Muscle of leg (tissue), 16 donors: Measurements from ENCODE around the gene SLCO6A1. TPM values are rescaled to one million over a fixed set of nuclear protein-coding genes. Genes with fewer than 3 reads are reported as not detected.

Experiments used
- DNase-seq: peaks from one replicate; pipeline ENCODE4 v3.0.0; 2013
- H3K27ac ChIP-seq: one replicate; pipeline ENCODE4 v1.5.1; 2013; ENCODE audit warnings: mild to moderate bottlenecking, low read length, control low read depth
- H3K27me3 ChIP-seq: one replicate; pipeline ENCODE4 v1.6.1; 2013; ENCODE audit warnings: low read length; ENCODE audit not compliant: control insufficient read depth, insufficient read depth
- H3K36me3 ChIP-seq: one replicate; pipeline ENCODE4 v1.6.1; 2013; ENCODE audit warnings: low read length; ENCODE audit not compliant: control insufficient read depth, insufficient read depth
- H3K4me1 ChIP-seq: one replicate; pipeline ENCODE4 v1.6.1; 2013; ENCODE audit warnings: low read length; ENCODE audit not compliant: control insufficient read depth, insufficient read depth
- H3K4me3 ChIP-seq: one replicate; pipeline ENCODE4 v1.5.1; 2013; ENCODE audit warnings: low read length, control low read depth
- H3K9me3 ChIP-seq: replicated peaks from 2 replicates; pipeline ENCODE4 v1.6.1; 2013; ENCODE audit warnings: low read depth, low read length; ENCODE audit not compliant: control insufficient read depth
- WGBS: methylation state at CpG from one replicate; pipeline ENCODE4 v1.1.5; 2013; ENCODE audit warnings: missing lambda C conversion rate; ENCODE audit not compliant: insufficient coverage; 5-methylcytosine and 5-hydroxymethylcytosine counted together
- long read RNA-seq, 11 donors: transcript quantifications; one replicate each; lab custom pipeline, GENCODE V29; 2026
- polyA plus RNA-seq, 8 donors: library from polyadenylated mRNA; unstranded; fragments of 120-200 nt; gene quantifications; one replicate each; pipeline versions ENCODE4 v1.2.1 to v1.2.3, GENCODE V29; 2013; ENCODE audit warnings: inconsistent platforms in 1 of 8, low replicate concordance in 1 of 8; ENCODE audit not compliant: insufficient read length in 8 of 8, insufficient read depth in 1 of 8
- total RNA-seq: library from RNA; stranded (reverse); fragments of 120-200 nt; gene quantifications from one replicate; pipeline ENCODE4 v1.2.4, GENCODE V29; 2013

The SLCO6A1 gene
- total RNA-seq, result 0.31 TPM
- polyA plus RNA-seq, result under 1 TPM in 4 of 8 donors, not detected in 4; 0.30 to 0.61 (median 0.42) TPM
- long read RNA-seq, donor 1, result 0 reads
- long read RNA-seq, donor 2, result 0 reads
- long read RNA-seq, donor 3, result 0 reads
- long read RNA-seq, donor 4, result 0 reads
- long read RNA-seq, donor 5, result 0 reads
- long read RNA-seq, donor 6, result 0 reads
- long read RNA-seq, donor 7, result 0 reads
- long read RNA-seq, donor 8, result 0 reads
- long read RNA-seq, donor 9, result 0 reads
- long read RNA-seq, donor 10, result 0 reads
- long read RNA-seq, donor 11, result 0 reads

DNA sequence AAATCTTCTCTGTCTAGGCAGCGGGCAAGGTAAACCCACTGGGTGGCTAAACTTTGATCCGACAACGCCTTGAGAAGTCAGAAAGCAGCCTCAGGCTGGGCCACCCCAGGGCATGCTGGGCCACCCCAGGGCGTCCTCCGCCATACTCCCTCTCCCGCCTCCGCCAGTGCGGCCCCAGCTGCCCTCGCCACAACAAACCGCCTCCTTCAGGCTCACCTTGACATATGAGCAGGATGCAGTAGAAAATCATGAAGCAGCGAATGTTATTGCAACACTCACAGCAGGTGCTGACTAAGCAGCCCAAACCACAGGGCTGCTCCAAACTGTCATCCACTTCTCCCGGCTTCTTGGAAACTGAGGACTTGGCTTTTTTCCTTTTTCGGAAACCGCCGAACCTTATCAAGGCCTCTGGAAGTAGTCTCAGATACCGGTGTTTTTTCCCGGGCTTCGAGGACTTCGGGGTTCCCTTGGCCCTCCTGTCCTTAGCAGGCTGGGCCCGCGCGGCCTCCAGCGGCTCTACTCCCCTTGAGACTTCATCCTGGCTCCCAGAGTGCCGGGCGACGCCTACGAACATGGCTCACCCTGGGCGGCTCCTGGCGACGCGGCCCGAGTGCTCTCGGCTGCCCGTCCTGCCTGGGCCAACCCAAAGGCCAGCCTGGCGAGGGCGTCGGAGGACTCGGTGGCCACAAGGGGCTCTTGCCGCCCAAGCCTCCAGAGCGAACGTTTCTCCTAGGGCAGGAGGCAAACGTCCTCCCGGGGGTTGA, at the start of gene SLCO6A1:
Gene SLCO6A1, minus strand, starts transcription at position 731 of the 764 bp plus-strand sequence. Its CDS starts 157 bp downstream, at position 574.
- no peak for DNase-seq
- no peaks in the 10 kb centered on the region for H3K36me3 ChIP-seq
- no peak within 1 kb of the TSS for H3K4me3 ChIP-seq
- no peaks in the 10 kb centered on the region for H3K9me3 ChIP-seq
- WGBS, result 89% methylated on average over 42 of the region's 43 CpGs
- no peaks in the 10 kb centered on the region for H3K27me3 ChIP-seq
- no peak within 1 kb of the TSS for H3K27ac ChIP-seq
- no peaks in the 10 kb centered on the region for H3K4me1 ChIP-seq

- H3K4me3 ChIP-seq, result no peak overlapping the region
- peak; percentile 68 for DNase-seq
- H3K36me3 ChIP-seq, result no peaks in the 10 kb centered on the region
- no peaks in the 10 kb centered on the region for H3K27me3 ChIP-seq
- H3K27ac ChIP-seq, result no peak overlapping the region
- no peaks in the 10 kb centered on the region for H3K4me1 ChIP-seq
- WGBS, result no CpG with 5 or more reads among the region's 4 CpGs
- H3K9me3 ChIP-seq, result no peaks in the 10 kb centered on the region
Observed at GRCh38 chr5:102547141-102548035, 48.6 kb upstream of the SLCO6A1 start.

GRCh38 chr5:102545175-102545574, 46.4 kb upstream of the SLCO6A1 start:
- Histone ChIP-seq H3K4me1 (no peaks in the 10 kb centered on the region), H3K4me3 (no peak overlapping the region), H3K36me3 (no peaks in the 10 kb centered on the region), H3K27ac (no peak overlapping the region), H3K9me3 (no peaks in the 10 kb centered on the region), H3K27me3 (no peaks in the 10 kb centered on the region)
- WGBS, result 58% methylated on average over 4 of the region's 6 CpGs
- no peak for DNase-seq

- no CpG with 5 or more reads among the region's 1 CpG for WGBS
Observed at GRCh38 chr5:102542057-102542456, 43.3 kb upstream of the SLCO6A1 start.

DNA sequence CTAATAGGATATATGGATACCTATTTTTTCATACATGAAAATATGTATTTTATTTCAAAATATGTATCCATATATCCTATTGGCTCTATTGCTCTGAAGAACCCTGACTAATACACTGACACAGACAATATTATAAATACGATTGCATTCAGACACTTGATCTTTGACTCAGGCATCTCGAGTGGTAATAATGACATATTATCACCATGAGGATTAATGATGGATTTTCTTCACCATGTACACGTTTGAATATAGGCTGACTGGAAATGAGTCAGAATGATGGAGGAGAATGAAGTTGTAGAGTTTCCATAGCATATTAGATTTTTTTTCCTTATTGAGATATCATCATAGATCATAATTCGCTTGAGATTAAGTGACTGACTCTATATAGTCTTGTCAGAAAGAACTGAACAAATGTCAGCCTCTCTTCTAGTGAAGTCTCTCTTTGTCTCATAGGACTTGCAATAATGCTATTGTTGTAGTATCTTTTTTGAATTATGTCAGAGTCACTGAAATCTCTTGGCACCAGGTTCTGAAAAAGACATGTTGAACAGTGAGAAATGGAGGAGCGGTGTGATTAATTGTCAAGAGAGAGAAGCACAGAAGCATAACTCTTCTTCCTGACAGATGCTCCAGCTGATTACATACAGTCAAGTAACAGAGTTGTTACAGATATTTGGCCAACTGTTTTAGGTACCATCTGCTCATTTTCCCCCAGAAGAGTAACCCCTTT, 41.4 kb upstream of the SLCO6A1 start:
- DNase-seq, result no peak
- Histone ChIP-seq H3K27me3 (no peaks in the 10 kb centered on the region), H3K27ac (no peak overlapping the region), H3K4me3 (no peak overlapping the region), H3K36me3 (no peaks in the 10 kb centered on the region), H3K4me1 (no peaks in the 10 kb centered on the region), H3K9me3 (no peaks in the 10 kb centered on the region)
- whole genome bisulfite sequencing, result no CpG with 5 or more reads among the region's 5 CpGs

More at GRCh38 chr5:102542057-102542456, 43.3 kb upstream of the SLCO6A1 start:
- no peak for DNase-seq
- Histone ChIP-seq H3K4me1 (no peaks in the 10 kb centered on the region), H3K27ac (no peak overlapping the region), H3K27me3 (no peaks in the 10 kb centered on the region), H3K36me3 (no peaks in the 10 kb centered on the region), H3K4me3 (no peak overlapping the region), H3K9me3 (no peaks in the 10 kb centered on the region)

DNA sequence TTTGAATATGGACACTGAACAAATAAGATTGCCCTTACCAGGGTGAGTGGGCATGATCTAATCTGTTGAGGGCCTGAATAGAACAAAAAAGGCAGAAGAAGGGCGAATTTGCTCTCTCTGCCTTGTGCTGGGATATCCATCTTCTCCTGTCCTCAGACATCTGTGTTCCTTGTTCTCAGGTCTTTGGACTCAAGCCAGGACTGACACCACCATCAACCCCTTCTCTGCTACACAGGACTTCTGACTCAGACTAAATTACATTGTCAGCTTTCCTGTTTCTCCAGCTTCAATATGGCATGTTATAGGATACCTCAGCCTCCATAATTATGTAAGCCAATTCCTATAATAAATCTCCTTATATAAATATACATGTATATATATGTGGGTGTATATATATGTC, 40.8 kb upstream of the SLCO6A1 start:
- no peak overlapping the region for H3K4me3 ChIP-seq
- no peaks in the 10 kb centered on the region for H3K27me3 ChIP-seq
- H3K9me3 ChIP-seq, result no peaks in the 10 kb centered on the region
- H3K36me3 ChIP-seq, result no peaks in the 10 kb centered on the region
- no peaks in the 10 kb centered on the region for H3K4me1 ChIP-seq
- no CpG with 5 or more reads among the region's 1 CpG for WGBS
- no peak overlapping the region for H3K27ac ChIP-seq
- no peak for DNase-seq

DNA sequence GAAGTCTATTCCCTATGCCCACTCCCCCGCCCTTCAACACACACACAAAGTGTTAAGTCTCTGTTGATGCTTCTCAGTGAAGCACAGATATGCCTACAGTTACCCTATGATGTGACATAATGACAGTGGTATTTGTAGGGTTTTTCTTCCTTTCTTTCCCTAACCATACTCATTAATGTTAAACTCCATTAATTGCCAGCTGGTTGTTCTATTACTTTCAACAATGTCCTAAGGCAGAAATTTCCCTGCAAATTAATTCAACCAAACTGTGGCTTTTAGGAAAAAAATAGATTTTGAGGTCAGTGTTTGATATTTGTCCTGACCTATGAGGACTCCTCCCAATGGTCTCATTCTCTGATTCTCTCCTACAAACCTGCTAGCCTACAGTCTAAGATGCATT, 38.2 kb upstream of the SLCO6A1 start:
- Histone ChIP-seq H3K9me3 (no peaks in the 10 kb centered on the region), H3K27ac (no peak overlapping the region), H3K4me3 (no peak overlapping the region), H3K4me1 (no peaks in the 10 kb centered on the region), H3K36me3 (no peaks in the 10 kb centered on the region), H3K27me3 (no peaks in the 10 kb centered on the region)
- WGBS, result no CpG with 5 or more reads among the region's 1 CpG
- no peak for DNase-seq

DNA sequence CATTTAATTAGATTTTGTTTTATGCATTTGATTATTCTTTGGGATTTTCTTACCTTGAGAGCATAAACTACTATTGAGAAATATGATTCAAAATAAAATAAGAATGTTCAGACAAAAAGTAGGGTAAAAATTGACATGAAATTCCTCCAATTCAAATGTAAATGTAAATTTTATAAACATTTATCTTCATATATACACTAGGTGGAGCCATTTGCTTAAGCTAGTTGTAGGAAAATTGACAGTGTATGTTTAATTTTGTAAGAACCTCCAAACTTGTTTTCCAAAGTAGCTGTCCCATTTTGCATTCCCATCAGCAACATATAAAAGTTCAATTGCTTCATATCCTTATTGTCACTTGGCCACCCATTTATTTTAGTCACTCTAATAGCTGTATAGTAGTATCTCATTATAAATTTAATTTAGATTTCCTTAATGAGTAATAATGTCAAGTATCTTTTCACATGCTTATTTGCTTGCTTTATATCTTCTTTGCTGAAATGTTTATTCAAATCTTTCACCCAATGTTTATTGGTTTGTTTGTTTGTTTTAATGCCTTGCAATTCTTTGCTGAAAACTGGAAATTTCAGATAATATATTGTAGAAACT, 37.6 kb upstream of the SLCO6A1 start:
- no peaks in the 10 kb centered on the region for H3K36me3 ChIP-seq
- H3K4me3 ChIP-seq, result no peak overlapping the region
- peak; percentile 52 for DNase-seq
- no peaks in the 10 kb centered on the region for H3K9me3 ChIP-seq
- no peak overlapping the region for H3K27ac ChIP-seq
- H3K4me1 ChIP-seq, result peaks cover 2% of the 10 kb centered on the region
- no peaks in the 10 kb centered on the region for H3K27me3 ChIP-seq

DNA sequence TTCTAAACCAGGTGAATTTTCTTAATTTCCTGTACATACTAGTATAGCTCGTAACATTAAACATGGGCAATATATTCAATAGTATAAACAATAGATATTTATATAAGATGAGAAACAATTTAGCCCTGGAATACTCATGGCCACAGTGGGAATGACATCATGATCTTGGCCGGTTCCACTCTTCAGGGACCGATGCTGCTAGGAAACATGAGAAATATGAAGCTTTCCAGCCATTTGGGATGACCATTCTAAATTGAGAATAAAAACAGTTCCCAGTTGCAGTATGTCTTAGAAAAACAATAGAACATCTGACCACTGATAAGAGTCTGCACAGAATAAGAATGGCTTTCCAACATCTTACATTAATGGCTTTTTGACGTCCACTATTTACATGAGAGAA, 33.3 kb upstream of the SLCO6A1 start:
- peak; percentile 97 for DNase-seq
- H3K27ac ChIP-seq, result peak overlapping the region; percentile 74
- H3K27me3 ChIP-seq, result no peaks in the 10 kb centered on the region
- H3K4me1 ChIP-seq, result peaks cover 4% of the 10 kb centered on the region
- WGBS, result 0% methylated on average over 1 of the region's 4 CpGs
- no peaks in the 10 kb centered on the region for H3K9me3 ChIP-seq
- no peaks in the 10 kb centered on the region for H3K36me3 ChIP-seq
- no peak overlapping the region for H3K4me3 ChIP-seq
